Heart right ventricle (tissue), 16 donors: ENCODE results near the gene VPS25. TPM values are rescaled to one million over a fixed set of nuclear protein-coding genes. Genes with fewer than 3 reads are reported as not detected.

ENCODE experiments used
- ATAC-seq, 8 donors: fragments of 200-7000 bp; cut with Tn5 transposase; one replicate each; pipeline ENCODE4 v1.9.1; 2020; ENCODE audit warnings: mild to moderate bottlenecking in 8 of 8, moderate library complexity in 8 of 8, moderate number of reproducible peaks in 1 of 8
- DNase-seq, 2 donors: peaks; one replicate each; pipeline ENCODE4 v3.0.0-alpha.2; 2020
- H3K27ac ChIP-seq, 10 donors: fragments of 200-600 bp; sonication (generic) in 2 of 10; one replicate each; pipeline versions ENCODE4 v1.5.0 to v1.8.0; 2020 to 2022; ENCODE audit warnings: mild to moderate bottlenecking in 3 of 10
- H3K27me3 ChIP-seq, 7 donors: fragments of 200-600 bp; one replicate each; pipeline ENCODE4 v1.8.0; 2021 to 2022; ENCODE audit warnings: mild to moderate bottlenecking in 2 of 7
- H3K36me3 ChIP-seq, 9 donors: fragments of 200-600 bp; sonication (generic) in 1 of 9; one replicate each; pipeline versions ENCODE4 v1.5.0 to v1.8.0; 2020 to 2022; ENCODE audit warnings: mild to moderate bottlenecking in 2 of 9
- H3K4me1 ChIP-seq, 9 donors: fragments of 200-600 bp; sonication (generic) in 1 of 9; one replicate each; pipeline versions ENCODE4 v1.5.0 to v1.8.0; 2020 to 2022; ENCODE audit warnings: mild to moderate bottlenecking in 4 of 9
- H3K4me3 ChIP-seq, 10 donors: fragments of 200-600 bp; sonication (generic) in 2 of 10; one replicate each; pipeline versions ENCODE4 v1.5.0 to v1.8.0; 2020 to 2022; ENCODE audit warnings: mild to moderate bottlenecking in 7 of 10, moderate library complexity in 2 of 10
- H3K9me3 ChIP-seq, 11 donors: fragments of 200-600 bp in 10 of 11; sonication (generic) in 2 of 11; one replicate each; pipeline versions ENCODE4 v1.5.0 to v1.8.0; 2013 to 2022; ENCODE audit warnings: mild to moderate bottlenecking in 2 of 11, control low read depth in 1 of 11, moderate library complexity in 1 of 11
- WGBS, 2 donors: extraction: QIAGEN DNeasy Blood & Tissue Kit; methylation state at CpG; one replicate each; pipeline ENCODE4 v1.1.7; 2013; ENCODE audit warnings: inconsistent platforms in 1 of 2; 5-methylcytosine and 5-hydroxymethylcytosine counted together
- intact Hi-C, 10 donors: fragments of 100-400 bp; cut with DNase I; formaldehyde crosslinking; loops; one replicate each; pipeline versions ENCODE4 v1.11.1 to v1.14.2; 2022
- polyA plus RNA-seq, 2 donors: library from polyadenylated mRNA; stranded (reverse); fragments of 200-250 nt; gene quantifications; one replicate each; pipeline ENCODE4 v1.2.3, GENCODE V29; 2013
- total RNA-seq, 10 donors: library from RNA; stranded (reverse); fragmentation: NEBNext Ultra II Directional in 3 of 10; extraction: Animal tissue kit (Norgen Biotek cat#: 25700) in 3 of 10; gene quantifications; one replicate each; pipeline versions ENCODE4 v1.2.1 to v1.2.4, GENCODE V29; 2021 to 2023
- TF ChIP-seq, protein P1 (sequence below), 9 donors: fragments of 200-600 bp; sonication (generic) in 2 of 9; IDR thresholded peaks; one replicate each; pipeline versions ENCODE4 v1.5.0 to v1.8.0; 2021 to 2022; ENCODE audit warnings: antibody characterized with exemption in 9 of 9, mild to moderate bottlenecking in 5 of 9, moderate library complexity in 1 of 9
- donor health status: Arrhythmogenic right ventricular cardiomyopathy.
- donor health status: ischemic (EF 13 %, LVEDD 7.1; RV severe dilation, severe dysfunction).
- donor health status: healthy with polysubstance abuse.
- donor health status: DM: no; HTN: yes; CAD: no.
- donor health status: DM: no; HTN: no; CAD: no.
- donor health status: ischemic (EF 25% LVEDD 6.9; RV normal size, moderate dysfunction).
- donor health status: ischemic (EF 25% LVEDD 5.7; RV mildly dilated, moderate dysfunction).
- donor health status: healthy.
- donor health status: DM: yes; HTN: yes; CAD: no.
- donor health status: Ischemic cardiomyopathy.
- donor health status: ischemic (EF 35%, LVEDD 5.7; RV mildly dilated, moderate dysfunction).
- donor health status: nonischemic (EF 11% LVEDD 7.7; RV severe dilation, severe dysfunction).
- donor health status: DM: yes; HTN: yes; CAD: no.
- donor health status: PGD.
- donor health status: ischemic (EF 29% LVEDD 5.4; RV normal size, mild dysfunction).
- donor health status: nonischemic (EF 23%, LVEDD 6.1; RV moderate dilation, normal function).

Gene VPS25
- total and polyA plus RNA-seq, 12 donors, result 28.0 to 80.9 (median 37.3) TPM

GRCh38 chr17:42748202-42748907, 24.9 kb upstream of the VPS25 start:
- peak in 1 of 8 donors; percentile 29 for ATAC-seq
- intact Hi-C loops, result no loop called here

DNA sequence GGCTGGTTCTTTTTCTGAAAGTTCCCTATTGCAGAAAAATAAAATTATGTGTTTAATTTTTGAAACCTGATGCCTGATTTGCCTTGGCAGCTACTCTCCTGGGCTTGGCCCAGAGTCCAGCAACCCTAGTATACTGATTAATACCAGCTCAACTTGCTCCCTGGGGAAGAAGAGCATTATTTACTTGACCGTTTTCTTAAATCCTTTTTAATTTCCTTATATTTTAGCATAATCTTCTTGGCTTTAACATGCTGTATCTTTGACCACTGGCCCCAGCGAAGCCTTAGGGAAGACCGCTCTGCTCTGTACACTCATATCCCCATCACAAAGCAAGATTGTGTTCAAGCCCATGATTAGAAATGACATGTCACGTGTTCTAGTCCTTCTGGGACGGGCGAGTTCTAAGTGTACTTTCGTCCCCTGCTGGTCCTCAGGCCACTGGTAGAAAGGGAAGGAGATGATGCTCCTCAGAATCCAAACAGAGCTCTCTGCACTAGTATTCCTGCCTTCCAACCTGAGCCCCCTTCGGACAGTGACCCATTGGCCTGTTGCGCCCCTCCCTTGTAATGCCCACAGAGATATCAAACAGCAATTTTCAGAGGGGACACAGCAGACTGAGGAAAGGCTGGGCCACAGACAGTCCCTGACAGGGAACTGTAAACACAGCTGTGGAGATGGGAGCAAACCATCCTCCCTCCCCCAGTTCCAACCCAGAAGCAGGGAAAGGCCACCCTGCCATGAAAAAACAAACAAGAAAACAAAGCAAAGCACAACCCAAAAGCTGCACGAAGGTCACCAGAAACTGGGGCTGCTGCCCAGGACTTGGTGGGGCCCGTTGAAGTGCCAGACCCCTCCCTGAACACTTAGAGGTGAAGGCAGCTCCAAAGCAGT, 24.1 kb upstream of the VPS25 start:
- Histone ChIP-seq H3K4me3 (no peak overlapping the region), H3K9me3 (no peaks in the 10 kb centered on the region), H3K4me1 (peaks cover 13 to 54% (median 41%) of the 10 kb centered on the region in 9 donors), H3K36me3 (no peaks in the 10 kb centered on the region), H3K27me3 (peaks cover 0 to 6% (median 0%) of the 10 kb centered on the region in 7 donors), H3K27ac (peak overlapping the region; percentile 9 to 80 (median 57))
- DNase-seq (no peak), ATAC-seq (peak in 1 of 8 donors; percentile 27)
- intact Hi-C loops, result no loop called here
- WGBS, 2 donors, result 54 to 57% methylated on average over 11 of the region's 11 CpGs
- TF ChIP-seq, protein P1, sequence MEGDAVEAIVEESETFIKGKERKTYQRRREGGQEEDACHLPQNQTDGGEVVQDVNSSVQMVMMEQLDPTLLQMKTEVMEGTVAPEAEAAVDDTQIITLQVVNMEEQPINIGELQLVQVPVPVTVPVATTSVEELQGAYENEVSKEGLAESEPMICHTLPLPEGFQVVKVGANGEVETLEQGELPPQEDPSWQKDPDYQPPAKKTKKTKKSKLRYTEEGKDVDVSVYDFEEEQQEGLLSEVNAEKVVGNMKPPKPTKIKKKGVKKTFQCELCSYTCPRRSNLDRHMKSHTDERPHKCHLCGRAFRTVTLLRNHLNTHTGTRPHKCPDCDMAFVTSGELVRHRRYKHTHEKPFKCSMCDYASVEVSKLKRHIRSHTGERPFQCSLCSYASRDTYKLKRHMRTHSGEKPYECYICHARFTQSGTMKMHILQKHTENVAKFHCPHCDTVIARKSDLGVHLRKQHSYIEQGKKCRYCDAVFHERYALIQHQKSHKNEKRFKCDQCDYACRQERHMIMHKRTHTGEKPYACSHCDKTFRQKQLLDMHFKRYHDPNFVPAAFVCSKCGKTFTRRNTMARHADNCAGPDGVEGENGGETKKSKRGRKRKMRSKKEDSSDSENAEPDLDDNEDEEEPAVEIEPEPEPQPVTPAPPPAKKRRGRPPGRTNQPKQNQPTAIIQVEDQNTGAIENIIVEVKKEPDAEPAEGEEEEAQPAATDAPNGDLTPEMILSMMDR (IDR thresholded peaks at IDR 0.05), result no peak

More at GRCh38 chr17:42748202-42748907, 24.9 kb upstream of the VPS25 start:
- no peaks in the 10 kb centered on the region for H3K36me3 ChIP-seq
- DNase-seq, result peak in 1 of 2 donors; percentile 43
- TF ChIP-seq, protein P1 (IDR thresholded peaks at IDR 0.05), result no peak
- H3K27me3 ChIP-seq, result peaks cover 0 to 6% (median 0%) of the 10 kb centered on the region in 7 donors
- H3K4me3 ChIP-seq, result no peak overlapping the region
- no peaks in the 10 kb centered on the region for H3K9me3 ChIP-seq
- WGBS, 2 donors, result 52 to 62% methylated on average over 7 of the region's 7 CpGs
- peaks cover 13 to 62% (median 49%) of the 10 kb centered on the region in 9 donors for H3K4me1 ChIP-seq
- peak overlapping the region; percentile 9 to 80 (median 57) for H3K27ac ChIP-seq

DNA sequence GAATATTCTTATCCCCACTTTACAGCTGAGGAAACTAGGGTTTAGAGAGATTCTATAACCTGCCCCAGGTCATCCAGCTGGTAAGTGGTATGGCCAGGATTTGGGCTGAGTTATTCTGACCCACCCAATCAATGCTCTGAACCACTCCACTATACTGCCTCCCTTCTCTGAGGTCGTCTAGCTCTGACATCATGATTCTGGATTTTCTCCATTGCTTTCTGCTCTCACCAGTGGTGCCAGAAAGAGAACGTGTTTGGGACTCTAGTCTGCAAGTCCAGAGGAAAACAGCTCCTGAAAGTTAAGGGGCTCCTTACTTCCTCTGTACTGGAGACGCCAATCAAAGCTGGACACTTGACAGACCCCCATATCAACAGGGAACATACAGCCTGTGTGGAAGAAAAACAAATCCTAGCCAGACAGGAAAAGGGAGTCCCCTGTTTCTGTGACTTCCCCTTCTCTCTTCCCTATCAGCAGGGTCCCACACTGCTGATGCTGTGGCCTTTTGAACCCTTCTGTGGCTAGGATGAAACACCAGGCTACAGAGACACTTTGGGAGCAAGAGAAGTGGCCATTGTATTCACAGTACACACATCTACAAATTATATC, 22.4 kb upstream of the VPS25 start:
- ATAC-seq (peak in 7 of 8 donors; percentile 30 to 64 (median 48)), DNase-seq (peak in 1 of 2 donors; percentile 30)
- peaks cover 0 to 5% (median 0%) of the 10 kb centered on the region in 7 donors for H3K27me3 ChIP-seq
- peak overlapping the region in 9 of 10 donors; percentile 8 to 80 (median 51) for H3K27ac ChIP-seq
- H3K9me3 ChIP-seq, result no peaks in the 10 kb centered on the region
- intact Hi-C loops, result no loop called here
- TF ChIP-seq, protein P1 (IDR thresholded peaks at IDR 0.05), result no peak
- WGBS, 2 donors, result 26 to 31% methylated on average over 3 of the region's 3 CpGs
- no peak overlapping the region for H3K4me3 ChIP-seq
- no peaks in the 10 kb centered on the region for H3K36me3 ChIP-seq
- H3K4me1 ChIP-seq, result peaks cover 9 to 52% (median 34%) of the 10 kb centered on the region in 9 donors

DNA sequence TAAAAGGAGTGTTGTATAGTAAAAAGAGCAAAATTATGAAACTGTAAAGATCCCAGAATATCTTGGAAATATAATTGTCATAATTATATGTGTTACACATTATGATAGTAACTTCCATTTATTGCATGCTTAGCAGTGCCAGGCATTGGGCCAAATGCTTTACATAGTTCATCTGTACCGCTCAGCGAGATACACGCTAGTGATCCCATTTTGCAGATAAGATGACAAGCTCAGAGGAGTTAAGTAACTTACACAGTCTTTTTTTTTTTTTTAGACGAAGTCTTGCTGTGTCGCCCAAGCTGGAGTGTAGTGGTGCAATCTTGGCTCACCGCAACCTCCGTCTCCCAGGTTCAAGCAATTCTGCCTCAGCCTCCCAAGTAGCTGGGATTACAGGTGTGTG, 21.6 kb upstream of the VPS25 start:
- DNase-seq, result no peak
- intact Hi-C loops, result no loop called here
- no peak for ATAC-seq

More for the DNA sequence above, 21.6 kb upstream of the VPS25 start:
- 47 to 57% methylated on average over 7 of the region's 7 CpGs for WGBS, 2 donors
- no peak overlapping the region for H3K4me3 ChIP-seq
- H3K27ac ChIP-seq, result peak overlapping the region in 3 of 10 donors; percentile 51 to 80 (median 74)
- TF ChIP-seq, protein P1 (IDR thresholded peaks at IDR 0.05), result no peak
- no peaks in the 10 kb centered on the region for H3K9me3 ChIP-seq
- H3K4me1 ChIP-seq, result peaks cover 9 to 52% (median 34%) of the 10 kb centered on the region in 9 donors
- no peaks in the 10 kb centered on the region for H3K36me3 ChIP-seq
- H3K27me3 ChIP-seq, result no peaks in the 10 kb centered on the region
